Thymus (tissue), 11 donors: ENCODE results near the gene IL1RAPL2. TPM values are rescaled to one million over a fixed set of nuclear protein-coding genes. Genes with fewer than 3 reads are reported as not detected.

ENCODE experiments used
- DNase-seq, 9 donors: peaks; one replicate each; pipeline ENCODE4 v3.0.0-alpha.2; 2013; ENCODE audit warnings: low spot score in 9 of 9, low read depth in 6 of 9, missing footprints in 1 of 9
- H3K27ac ChIP-seq, 2 donors: one replicate each; pipeline ENCODE4 v1.5.1; 2013; ENCODE audit warnings: control low read depth in 1 of 2, low read depth in 1 of 2, low read length in 1 of 2, mild to moderate bottlenecking in 1 of 2, moderate library complexity in 1 of 2
- H3K27me3 ChIP-seq, 2 donors: one replicate each; pipeline ENCODE4 v1.5.1; 2013; ENCODE audit warnings: low read length in 1 of 2; ENCODE audit not compliant: control insufficient read depth in 2 of 2, insufficient read depth in 1 of 2
- H3K36me3 ChIP-seq, 2 donors: one replicate each; pipeline ENCODE4 v1.5.1; 2013; ENCODE audit warnings: low read length in 1 of 2, mild to moderate bottlenecking in 1 of 2, moderate library complexity in 1 of 2; ENCODE audit not compliant: control insufficient read depth in 2 of 2, insufficient read depth in 2 of 2
- H3K4me1 ChIP-seq, 2 donors: one replicate each; pipeline ENCODE4 v1.5.1; 2013; ENCODE audit warnings: low read length in 2 of 2; ENCODE audit not compliant: control insufficient read depth in 2 of 2, insufficient read depth in 2 of 2
- H3K4me3 ChIP-seq, 2 donors: one replicate each; pipeline ENCODE4 v1.5.1; 2013; ENCODE audit warnings: low read length in 2 of 2, control low read depth in 1 of 2, mild to moderate bottlenecking in 1 of 2
- H3K9me3 ChIP-seq, 2 donors: one replicate each; pipeline ENCODE4 v1.5.1; 2013; ENCODE audit warnings: low read length in 1 of 2, mild to moderate bottlenecking in 1 of 2; ENCODE audit not compliant: control insufficient read depth in 2 of 2, insufficient read depth in 1 of 2
- WGBS: extraction: QIAGEN DNeasy Blood & Tissue Kit; methylation state at CpG from one replicate; pipeline ENCODE4 v1.1.7; 2013; 5-methylcytosine and 5-hydroxymethylcytosine counted together
- polyA plus RNA-seq: library from polyadenylated mRNA; stranded (reverse); fragments of 200-250 nt; gene quantifications from one replicate; pipeline ENCODE4 v1.2.3, GENCODE V29; 2013
- total RNA-seq: library from RNA; stranded (reverse); fragments of 120-200 nt; gene quantifications from one replicate; pipeline ENCODE4 v1.2.4, GENCODE V29; 2013
- donor health status: healthy.

IL1RAPL2 gene
- total and polyA plus RNA-seq, 2 donors = 0.38 TPM; not detected in 1

GRCh38 chrX:105471597-105471996 lies 905.6 kb downstream of the IL1RAPL2 start:
- Histone ChIP-seq H3K4me3 (no peak overlapping the region), H3K27ac (no peak overlapping the region), H3K27me3 (no peaks in the 10 kb centered on the region), H3K9me3 (no peaks in the 10 kb centered on the region), H3K4me1 (no peaks in the 10 kb centered on the region), H3K36me3 (no peaks in the 10 kb centered on the region)
- no peak for DNase-seq

GRCh38 chrX:105475801-105476200 lies 909.8 kb downstream of the IL1RAPL2 start:
- no peaks in the 10 kb centered on the region for H3K9me3 ChIP-seq
- no peaks in the 10 kb centered on the region for H3K36me3 ChIP-seq
- no peak overlapping the region for H3K4me3 ChIP-seq
- no peaks in the 10 kb centered on the region for H3K4me1 ChIP-seq
- DNase-seq = no peak
- no peaks in the 10 kb centered on the region for H3K27me3 ChIP-seq
- no peak overlapping the region for H3K27ac ChIP-seq

GRCh38 chrX:105477351-105477750 lies 911.4 kb downstream of the IL1RAPL2 start:
- Histone ChIP-seq H3K27me3 (no peaks in the 10 kb centered on the region), H3K27ac (no peak overlapping the region), H3K4me1 (no peaks in the 10 kb centered on the region), H3K9me3 (no peaks in the 10 kb centered on the region), H3K4me3 (no peak overlapping the region), H3K36me3 (no peaks in the 10 kb centered on the region)
- WGBS = 97% methylated on average over 1 of the region's 1 CpG
- DNase-seq = no peak

GRCh38 chrX:105480646-105481310 lies 914.8 kb downstream of the IL1RAPL2 start:
- H3K9me3 ChIP-seq = no peaks in the 10 kb centered on the region
- no peaks in the 10 kb centered on the region for H3K36me3 ChIP-seq
- WGBS = 95% methylated on average over 1 of the region's 1 CpG
- no peak for DNase-seq
- H3K4me1 ChIP-seq = no peaks in the 10 kb centered on the region
- no peak overlapping the region for H3K4me3 ChIP-seq
- no peaks in the 10 kb centered on the region for H3K27me3 ChIP-seq
- H3K27ac ChIP-seq = no peak overlapping the region

GRCh38 chrX:105483011-105483410 lies 917.0 kb downstream of the IL1RAPL2 start:
- no peaks in the 10 kb centered on the region for H3K27me3 ChIP-seq
- no peak overlapping the region for H3K27ac ChIP-seq
- no peaks in the 10 kb centered on the region for H3K36me3 ChIP-seq
- no peak overlapping the region for H3K4me3 ChIP-seq
- H3K4me1 ChIP-seq = no peaks in the 10 kb centered on the region
- H3K9me3 ChIP-seq = no peaks in the 10 kb centered on the region
- DNase-seq = no peak

GRCh38 chrX:105488716-105489115 lies 922.7 kb downstream of the IL1RAPL2 start:
- no peaks in the 10 kb centered on the region for H3K4me1 ChIP-seq
- 71% methylated on average over 1 of the region's 1 CpG for WGBS
- DNase-seq = no peak

GRCh38 chrX:105495376-105495775 lies 929.4 kb downstream of the IL1RAPL2 start:
- Histone ChIP-seq H3K36me3 (no peaks in the 10 kb centered on the region), H3K9me3 (no peaks in the 10 kb centered on the region), H3K4me3 (no peak overlapping the region), H3K27ac (no peak overlapping the region), H3K4me1 (no peaks in the 10 kb centered on the region), H3K27me3 (no peaks in the 10 kb centered on the region)
- DNase-seq = no peak

More at GRCh38 chrX:105488716-105489115, 922.7 kb downstream of the IL1RAPL2 start:
- H3K9me3 ChIP-seq = no peaks in the 10 kb centered on the region
- H3K27ac ChIP-seq = no peak overlapping the region
- no peaks in the 10 kb centered on the region for H3K27me3 ChIP-seq
- no peaks in the 10 kb centered on the region for H3K36me3 ChIP-seq
- H3K4me3 ChIP-seq = no peak overlapping the region

- H3K4me3 ChIP-seq = no peak overlapping the region
- WGBS = 100% methylated on average over 1 of the region's 1 CpG
- no peak for DNase-seq
- no peak overlapping the region for H3K27ac ChIP-seq
- no peaks in the 10 kb centered on the region for H3K36me3 ChIP-seq
- no peaks in the 10 kb centered on the region for H3K9me3 ChIP-seq
- no peaks in the 10 kb centered on the region for H3K4me1 ChIP-seq
- no peaks in the 10 kb centered on the region for H3K27me3 ChIP-seq
Observed at GRCh38 chrX:105502336-105502735, 936.3 kb downstream of the IL1RAPL2 start.

GRCh38 chrX:105515561-105515960 lies 949.6 kb downstream of the IL1RAPL2 start:
- no peaks in the 10 kb centered on the region for H3K27me3 ChIP-seq
- H3K4me1 ChIP-seq = no peaks in the 10 kb centered on the region
- no peak overlapping the region for H3K27ac ChIP-seq
- H3K4me3 ChIP-seq = no peak overlapping the region
- H3K9me3 ChIP-seq = no peaks in the 10 kb centered on the region
- 78% methylated on average over 1 of the region's 1 CpG for WGBS
- H3K36me3 ChIP-seq = no peaks in the 10 kb centered on the region
- no peak for DNase-seq

- WGBS = 100% methylated on average over 1 of the region's 1 CpG
- H3K27ac ChIP-seq = no peak overlapping the region
Observed at GRCh38 chrX:105526431-105526830, 960.4 kb downstream of the IL1RAPL2 start.

More at GRCh38 chrX:105526431-105526830, 960.4 kb downstream of the IL1RAPL2 start:
- Histone ChIP-seq H3K4me3 (no peak overlapping the region), H3K27me3 (no peaks in the 10 kb centered on the region), H3K36me3 (no peaks in the 10 kb centered on the region), H3K4me1 (no peaks in the 10 kb centered on the region), H3K9me3 (no peaks in the 10 kb centered on the region)
- no peak for DNase-seq
